Fibroblast of lung (primary cell): ENCODE results near the gene CIZ1. TPM values are rescaled to one million over a fixed set of nuclear protein-coding genes. Genes with fewer than 3 reads are reported as not detected.

Source experiments
- DNase-seq, 2 donors: peaks; one replicate each; pipeline versions ENCODE4 v3.0.0 to v3.0.0-alpha.2; 2010; ENCODE audit warnings: low read depth in 2 of 2
- H2AFZ ChIP-seq: 2 replicates; pipeline ENCODE4 v1.5.1; 2012; ENCODE audit warnings: low read length, control low read depth, inconsistent platforms
- H3K27ac ChIP-seq: 2 replicates; pipeline ENCODE4 v1.5.1; 2011; ENCODE audit warnings: low read length, control low read depth; ENCODE audit not compliant: insufficient read depth
- H3K27me3 ChIP-seq: 2 replicates; pipeline ENCODE4 v1.5.1; 2011; ENCODE audit warnings: mild to moderate bottlenecking, low read length; ENCODE audit not compliant: control insufficient read depth, insufficient read depth
- H3K36me3 ChIP-seq: 2 replicates; pipeline ENCODE4 v1.5.1; 2011; ENCODE audit warnings: low read length; ENCODE audit not compliant: control insufficient read depth, insufficient read depth
- H3K4me1 ChIP-seq: 2 replicates; pipeline ENCODE4 v1.5.1; 2011; ENCODE audit warnings: low read length; ENCODE audit not compliant: control insufficient read depth, insufficient read depth; ENCODE audit errors: extremely low read depth
- H3K4me2 ChIP-seq: 2 replicates; pipeline ENCODE4 v1.5.1; 2011; ENCODE audit warnings: low read length, control low read depth; ENCODE audit not compliant: insufficient read depth; ENCODE audit errors: extremely low read depth
- H3K4me3 ChIP-seq, 4 experiments: fragments of 200-600 bp in 1 of 4; sonication (generic) in 1 of 4; replicated peaks in 1 of 4; 2 replicates each; pipeline ENCODE4 v1.5.1; 2011 to 2016; ENCODE audit warnings: low read length in 4 of 4, low read depth in 3 of 4, mild to moderate bottlenecking in 3 of 4, control low read depth in 2 of 4, inconsistent platforms in 1 of 4, mixed read lengths in 1 of 4; ENCODE audit not compliant: insufficient read depth in 1 of 4; ENCODE audit errors: control extremely low read depth in 1 of 4
- H3K79me2 ChIP-seq: 2 replicates; pipeline ENCODE4 v1.5.1; 2012; ENCODE audit warnings: mild to moderate bottlenecking, low read length, inconsistent platforms; ENCODE audit not compliant: control insufficient read depth, insufficient read depth
- H3K9ac ChIP-seq: 2 replicates; pipeline ENCODE4 v1.5.1; 2011; ENCODE audit warnings: mild to moderate bottlenecking, low read length, control low read depth; ENCODE audit not compliant: insufficient read depth
- H3K9me3 ChIP-seq: 2 replicates; pipeline ENCODE4 v1.5.1; 2012; ENCODE audit warnings: low read depth, low read length; ENCODE audit not compliant: control insufficient read depth, insufficient read depth
- H4K20me1 ChIP-seq: 2 replicates; pipeline ENCODE4 v1.5.1; 2011; ENCODE audit warnings: low read length; ENCODE audit not compliant: control insufficient read depth, insufficient read depth; ENCODE audit errors: extremely low read depth
- CTCF ChIP-seq, 2 donors: IDR thresholded peaks in 1 of 2; conservative IDR thresholded peaks in 1 of 2; 1 replicate in 1 of 2; 2 replicates in 1 of 2; pipeline ENCODE4 v1.5.1; 2011 to 2012; ENCODE audit warnings: low read length in 2 of 2, control low read depth in 1 of 2, inconsistent platforms in 1 of 2, low read depth in 1 of 2, mild to moderate bottlenecking in 1 of 2
- EZH2 ChIP-seq: IDR thresholded peaks from 2 replicates; pipeline ENCODE4 v1.5.1; 2012; ENCODE audit warnings: low read length, control low read depth, mild to moderate bottlenecking; ENCODE audit errors: missing control alignments
- polyA plus RNA-seq, 2 donors: library from polyadenylated mRNA; depleted of rRNA in 1 of 2; stranded (reverse) in 1 of 2; unstranded in 1 of 2; fragments of >200 nt; gene quantifications; 2 replicates each; pipeline ENCODE4 v1.2.1, GENCODE V29; 2011 to 2012; ENCODE audit warnings: missing spikeins in 1 of 2
- total RNA-seq: library from RNA; depleted of rRNA; stranded (reverse); fragments of >200 nt; gene quantifications from 2 replicates; pipeline ENCODE4 v1.2.1, GENCODE V29; 2014

CIZ1 gene
- total and polyA plus RNA-seq, 2 donors (not counting 1 experiment from before 2014, with no cell fraction given) = 26.1 to 27.2 TPM

DNA sequence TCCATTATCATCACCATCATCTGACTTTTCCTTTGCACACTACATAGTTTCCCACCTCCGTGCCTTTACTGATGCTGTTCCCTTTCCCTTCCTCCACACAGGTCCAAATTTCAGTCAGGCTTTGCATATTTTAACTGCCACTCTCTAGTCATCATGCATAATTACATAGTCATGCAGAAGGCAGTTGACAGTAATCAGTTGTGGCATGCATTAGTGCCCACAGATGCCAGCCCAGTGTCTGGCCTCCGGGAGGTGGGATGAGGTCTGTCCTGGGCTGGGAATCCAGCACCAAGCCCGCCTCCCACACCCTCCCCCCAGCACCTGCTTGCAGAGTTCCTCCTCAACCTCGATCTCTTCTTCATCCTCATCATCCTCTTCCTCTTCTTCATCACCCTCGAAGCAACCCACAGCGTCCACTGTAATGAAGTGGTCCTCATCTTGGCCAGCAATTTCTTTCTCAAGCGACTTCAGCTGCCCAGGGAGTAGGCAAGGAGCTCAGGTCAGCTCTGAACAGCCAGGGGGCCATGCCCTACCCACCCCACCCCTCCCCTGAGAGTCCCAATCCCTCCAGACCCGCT, 22.6 kb downstream of the CIZ1 start:
- H3K4me1 ChIP-seq = no peaks in the 10 kb centered on the region
- H2AFZ ChIP-seq = no peak overlapping the region
- H3K27ac ChIP-seq = no peak overlapping the region
- H3K9me3 ChIP-seq = no peaks in the 10 kb centered on the region
- H3K9ac ChIP-seq = no peak overlapping the region
- no peaks in the 10 kb centered on the region for H3K27me3 ChIP-seq
- DNase-seq = no peak
- no peak overlapping the region for H3K4me2 ChIP-seq
- no peak overlapping the region for H3K4me3 ChIP-seq
- H3K79me2 ChIP-seq = no peaks in the 10 kb centered on the region
- H3K36me3 ChIP-seq = peaks cover 25% of the 10 kb centered on the region
- TF ChIP-seq EZH2 (no peak), CTCF (conservative IDR thresholded peaks at IDR 0.05 in 1 of 2, IDR thresholded peaks at IDR 0.05 in 1 of 2; ENCODE audit: low read depth in 1 of 2, low read length in 2 of 2) (no peak)
- H4K20me1 ChIP-seq = no peaks in the 10 kb centered on the region

DNA sequence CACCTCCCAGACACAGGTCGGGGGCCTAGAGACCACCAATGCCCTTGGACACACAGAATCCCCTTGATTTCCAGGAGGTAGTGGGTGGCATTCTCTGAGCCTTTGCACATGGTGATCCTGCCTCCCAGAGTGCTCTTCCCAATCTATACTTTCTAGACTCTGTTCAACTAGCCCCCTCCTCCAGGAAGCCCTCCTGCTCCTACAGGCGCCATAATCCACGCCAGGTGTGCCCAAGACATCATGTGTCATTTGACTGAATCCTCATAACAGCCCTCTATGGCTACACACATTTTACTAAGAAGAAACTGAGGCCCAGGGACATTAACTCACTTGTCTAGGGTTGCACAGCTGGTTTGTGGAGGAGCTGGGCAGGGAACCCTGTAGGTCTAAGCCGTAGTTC, 24.2 kb downstream of the CIZ1 start:
- no peak overlapping the region for H3K4me2 ChIP-seq
- no peaks in the 10 kb centered on the region for H3K79me2 ChIP-seq
- no peak overlapping the region for H2AFZ ChIP-seq
- DNase-seq = no peak
- H3K4me3 ChIP-seq = no peak overlapping the region
- no peak overlapping the region for H3K27ac ChIP-seq
- H3K36me3 ChIP-seq = peaks cover 26% of the 10 kb centered on the region
- H3K9ac ChIP-seq = no peak overlapping the region
- H3K9me3 ChIP-seq = no peaks in the 10 kb centered on the region
- TF ChIP-seq EZH2 = no peak
- TF ChIP-seq CTCF (conservative IDR thresholded peaks at IDR 0.05 in 1 of 2, IDR thresholded peaks at IDR 0.05 in 1 of 2; ENCODE audit: low read depth in 1 of 2, low read length in 2 of 2) = no peak
- H4K20me1 ChIP-seq = no peaks in the 10 kb centered on the region
- no peaks in the 10 kb centered on the region for H3K4me1 ChIP-seq
- H3K27me3 ChIP-seq = no peaks in the 10 kb centered on the region

GRCh38 chr9:128166169-128166568, 25.2 kb downstream of the CIZ1 start:
- H3K36me3 ChIP-seq = peaks cover 26% of the 10 kb centered on the region
- H3K27ac ChIP-seq = no peak overlapping the region
- TF ChIP-seq CTCF (conservative IDR thresholded peaks at IDR 0.05 in 1 of 2, IDR thresholded peaks at IDR 0.05 in 1 of 2; ENCODE audit: low read depth in 1 of 2, low read length in 2 of 2) (no peak), EZH2 (no peak)
- H3K9me3 ChIP-seq = no peaks in the 10 kb centered on the region
- H3K4me2 ChIP-seq = no peak overlapping the region
- no peaks in the 10 kb centered on the region for H4K20me1 ChIP-seq
- H3K4me1 ChIP-seq = no peaks in the 10 kb centered on the region
- DNase-seq = no peak
- H3K79me2 ChIP-seq = no peaks in the 10 kb centered on the region
- H3K4me3 ChIP-seq = no peak overlapping the region
- H3K27me3 ChIP-seq = no peaks in the 10 kb centered on the region
- no peak overlapping the region for H2AFZ ChIP-seq
- no peak overlapping the region for H3K9ac ChIP-seq
